Prostate gland (tissue), 2 donors: Measurements from ENCODE around the gene TMEM207. TPM values are rescaled to one million over a fixed set of nuclear protein-coding genes. Genes with fewer than 3 reads are reported as not detected.

Source experiments
- DNase-seq: peaks from one replicate; pipeline ENCODE4 v3.0.0-alpha.2; 2019; ENCODE audit warnings: low spot score
- H3K27ac ChIP-seq, 2 donors: fragments of 200-600 bp; sonication (generic); 2 replicates each; pipeline ENCODE4 v1.5.1; 2017 to 2019
- H3K27me3 ChIP-seq: fragments of 200-600 bp; sonication (generic); replicated peaks from 2 replicates; pipeline ENCODE4 v1.5.1; 2019; ENCODE audit not compliant: insufficient read depth
- H3K36me3 ChIP-seq, 2 donors: fragments of 200-600 bp; sonication (generic); 1 replicate in 1 of 2; 2 replicates in 1 of 2; pipeline versions ENCODE4 v1.5.1 to v1.8.1; 2017 to 2019
- H3K4me1 ChIP-seq: fragments of 200-600 bp; sonication (generic); replicated peaks from 2 replicates; pipeline ENCODE4 v1.5.1; 2019
- H3K4me3 ChIP-seq, 2 donors: fragments of 200-600 bp; sonication (generic); 2 replicates each; pipeline ENCODE4 v1.5.1; 2017 to 2019
- H3K9me3 ChIP-seq: fragments of 200-600 bp; sonication (generic); 2 replicates; pipeline ENCODE4 v1.5.1; 2017
- POLR2A ChIP-seq: fragments of 450-650 bp; IDR thresholded peaks from one replicate; pipeline ENCODE4 v1.6.1; 2016; ENCODE audit warnings: antibody characterized with exemption, mild to moderate bottlenecking
- POLR2AphosphoS5 ChIP-seq: sonication (generic); formaldehyde crosslinking; IDR thresholded peaks from one replicate; pipeline ENCODE4 v1.6.1; 2017; ENCODE audit warnings: antibody characterized with exemption
- WGBS: methylation state at CpG from one replicate; pipeline ENCODE4 v1.1.5; 2018; 5-methylcytosine and 5-hydroxymethylcytosine counted together
- intact Hi-C: fragments of 100-400 bp; cut with DNase I; formaldehyde crosslinking; loops from one replicate; pipeline ENCODE4 v1.14.2; 2022
- total RNA-seq, 2 donors: library from RNA; depleted of rRNA; stranded (reverse); fragments of >200 nt; gene quantifications; one replicate each; pipeline ENCODE4 v1.1.0, GENCODE V29; 2016
- TF ChIP-seq, protein P1 (sequence below), 4 experiments: fragments of 200-600 bp in 2 of 4; fragments of 450-650 bp in 2 of 4; sonication (generic) in 2 of 4; IDR thresholded peaks; 1 replicate in 3 of 4; 2 replicates in 1 of 4; pipeline ENCODE4 v1.5.1; 2016 to 2019; ENCODE audit warnings: antibody characterized with exemption in 4 of 4, mild to moderate bottlenecking in 2 of 4, moderate library complexity in 2 of 4

TMEM207 gene
- not detected for total RNA-seq

DNA sequence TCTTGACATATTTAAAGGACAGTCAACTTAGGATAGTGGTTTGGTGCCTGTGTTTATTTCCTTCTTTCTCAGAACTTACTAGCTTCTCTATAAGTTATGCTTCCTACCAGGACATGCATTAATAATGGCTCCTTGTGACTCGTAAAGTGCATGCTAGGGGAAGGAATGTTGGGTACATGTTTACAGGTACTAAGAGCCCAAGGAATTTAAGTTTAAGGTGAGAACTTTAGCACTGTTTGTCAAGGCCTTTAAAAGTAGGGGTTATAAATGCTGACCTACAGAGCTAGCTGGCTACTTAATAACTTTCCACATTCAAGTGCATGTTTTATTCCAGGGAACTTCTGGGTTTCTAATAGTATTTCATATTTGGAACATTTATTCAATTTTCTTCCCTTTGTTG lies at the start of gene TMEM207:
Gene TMEM207, minus strand, starts transcription at position 101 of the 400 bp plus-strand sequence. Its CDS starts 92 bp downstream, at position 9.
- Histone ChIP-seq H3K4me3 (no peak within 1 kb of the TSS), H3K36me3 (no peaks in the 10 kb centered on the region), H3K9me3 (no peaks in the 10 kb centered on the region), H3K27ac (no peak within 1 kb of the TSS), H3K4me1 (no peaks in the 10 kb centered on the region), H3K27me3 (no peaks in the 10 kb centered on the region)
- TF ChIP-seq POLR2A: no peak
- TF ChIP-seq POLR2AphosphoS5: no peak
- TF ChIP-seq, protein P1, sequence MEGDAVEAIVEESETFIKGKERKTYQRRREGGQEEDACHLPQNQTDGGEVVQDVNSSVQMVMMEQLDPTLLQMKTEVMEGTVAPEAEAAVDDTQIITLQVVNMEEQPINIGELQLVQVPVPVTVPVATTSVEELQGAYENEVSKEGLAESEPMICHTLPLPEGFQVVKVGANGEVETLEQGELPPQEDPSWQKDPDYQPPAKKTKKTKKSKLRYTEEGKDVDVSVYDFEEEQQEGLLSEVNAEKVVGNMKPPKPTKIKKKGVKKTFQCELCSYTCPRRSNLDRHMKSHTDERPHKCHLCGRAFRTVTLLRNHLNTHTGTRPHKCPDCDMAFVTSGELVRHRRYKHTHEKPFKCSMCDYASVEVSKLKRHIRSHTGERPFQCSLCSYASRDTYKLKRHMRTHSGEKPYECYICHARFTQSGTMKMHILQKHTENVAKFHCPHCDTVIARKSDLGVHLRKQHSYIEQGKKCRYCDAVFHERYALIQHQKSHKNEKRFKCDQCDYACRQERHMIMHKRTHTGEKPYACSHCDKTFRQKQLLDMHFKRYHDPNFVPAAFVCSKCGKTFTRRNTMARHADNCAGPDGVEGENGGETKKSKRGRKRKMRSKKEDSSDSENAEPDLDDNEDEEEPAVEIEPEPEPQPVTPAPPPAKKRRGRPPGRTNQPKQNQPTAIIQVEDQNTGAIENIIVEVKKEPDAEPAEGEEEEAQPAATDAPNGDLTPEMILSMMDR (IDR thresholded peaks at IDR 0.05): no peak
- DNase-seq: no peak
- intact Hi-C loops: no loop called here
- 83% methylated on average over 1 of the region's 1 CpG for WGBS

DNA sequence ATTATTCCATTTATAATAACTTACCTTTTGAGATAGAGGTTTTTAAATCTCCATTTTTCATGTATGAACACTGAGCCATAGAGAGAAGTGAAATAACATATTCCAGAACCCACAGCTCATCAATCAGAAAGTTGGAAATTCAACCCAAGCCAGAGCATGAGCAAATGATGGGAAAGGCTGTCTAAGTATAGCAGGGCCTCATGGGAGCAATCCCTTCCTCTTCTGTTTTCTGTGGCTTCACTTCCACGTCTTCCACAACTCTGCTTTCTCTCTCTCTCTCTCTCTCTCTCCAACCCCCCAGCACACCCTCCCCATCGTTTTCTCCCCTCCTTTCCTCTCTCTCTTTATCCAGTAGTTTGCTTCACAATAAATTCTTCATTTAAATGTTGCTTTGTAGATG lies 49.4 kb upstream of the TMEM207 start:
- DNase-seq: no peak
- Histone ChIP-seq H3K4me3 (no peak overlapping the region), H3K27me3 (no peaks in the 10 kb centered on the region), H3K9me3 (no peaks in the 10 kb centered on the region), H3K27ac (no peak overlapping the region), H3K4me1 (no peaks in the 10 kb centered on the region), H3K36me3 (no peaks in the 10 kb centered on the region)
- 49% methylated on average over 2 of the region's 2 CpGs for WGBS
- intact Hi-C loops: no loop called here
- TF ChIP-seq POLR2A (no peak), POLR2AphosphoS5 (no peak)
- TF ChIP-seq, protein P1 (IDR thresholded peaks at IDR 0.05): no peak

DNA sequence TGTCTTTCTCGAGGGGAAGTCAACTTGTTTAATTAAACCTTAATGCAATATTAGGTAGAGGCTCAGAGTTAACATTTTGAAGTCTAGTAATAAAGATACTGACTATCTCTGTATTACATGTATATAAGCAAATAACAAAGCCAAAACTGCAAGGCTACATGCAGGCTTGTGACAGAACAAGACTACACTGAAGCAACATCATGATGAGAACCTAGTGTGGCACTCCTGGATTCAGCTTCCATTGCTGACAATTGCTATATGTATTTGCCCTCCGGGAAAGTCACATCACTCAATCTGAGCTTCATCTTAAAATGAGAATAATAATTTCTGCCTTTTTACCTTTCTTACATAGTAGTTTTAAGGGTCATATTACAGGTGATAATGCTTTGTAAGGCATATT lies 48.6 kb upstream of the TMEM207 start:
- H3K27me3 ChIP-seq: no peaks in the 10 kb centered on the region
- 75% methylated on average over 2 of the region's 2 CpGs for WGBS
- intact Hi-C loops: no loop called here
- no peaks in the 10 kb centered on the region for H3K9me3 ChIP-seq
- H3K36me3 ChIP-seq: no peaks in the 10 kb centered on the region
- no peak overlapping the region for H3K27ac ChIP-seq
- TF ChIP-seq, protein P1 (IDR thresholded peaks at IDR 0.05): no peak
- TF ChIP-seq POLR2AphosphoS5 (no peak), POLR2A (no peak)
- no peak for DNase-seq
- no peaks in the 10 kb centered on the region for H3K4me1 ChIP-seq
- H3K4me3 ChIP-seq: no peak overlapping the region

DNA sequence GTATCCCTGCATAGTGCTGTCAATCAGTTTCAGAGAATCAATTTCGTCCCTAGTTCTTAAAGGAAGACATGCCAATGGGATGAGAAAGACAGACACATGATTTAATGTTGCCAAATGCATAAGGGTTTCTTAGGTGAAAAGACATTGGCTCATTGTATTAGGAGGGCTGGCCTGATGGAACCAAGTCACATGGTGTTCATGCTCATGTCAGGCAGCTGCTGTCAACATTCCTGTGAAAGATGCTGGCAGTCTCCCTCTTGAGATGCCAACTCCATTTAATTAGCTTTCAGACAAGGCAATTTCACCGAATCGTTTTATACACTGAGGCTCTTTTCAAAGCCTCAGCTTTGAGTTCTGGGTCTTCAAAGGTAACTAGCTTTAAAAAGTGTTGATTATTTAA lies 48.1 kb upstream of the TMEM207 start:
- no peak for DNase-seq
- intact Hi-C loops: no loop called here
- TF ChIP-seq POLR2A (no peak), POLR2AphosphoS5 (no peak)
- TF ChIP-seq, protein P1 (IDR thresholded peaks at IDR 0.05): no peak
- Histone ChIP-seq H3K27ac (no peak overlapping the region), H3K4me3 (no peak overlapping the region), H3K36me3 (no peaks in the 10 kb centered on the region), H3K27me3 (no peaks in the 10 kb centered on the region), H3K4me1 (no peaks in the 10 kb centered on the region), H3K9me3 (no peaks in the 10 kb centered on the region)
- 74% methylated on average over 3 of the region's 3 CpGs for WGBS

DNA sequence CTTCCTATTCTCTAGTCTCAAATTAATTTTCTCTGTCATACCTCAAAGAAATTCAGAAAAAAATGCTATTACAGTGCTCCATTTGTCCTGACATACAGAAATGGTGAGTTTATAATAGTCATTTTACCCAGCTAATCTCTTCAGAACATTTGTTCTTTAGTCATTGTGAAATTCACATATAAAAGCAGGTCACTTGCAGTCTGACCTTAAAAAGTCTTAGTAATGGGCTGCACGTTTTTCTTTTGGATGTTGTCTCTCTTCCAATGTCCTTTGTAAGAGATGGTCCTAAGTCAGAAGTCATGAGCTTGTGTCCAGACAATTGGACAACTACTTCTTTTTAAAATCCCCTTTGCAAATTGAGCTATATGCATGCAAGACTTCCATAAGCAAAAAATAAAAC lies 47.2 kb upstream of the TMEM207 start:
- 20% methylated on average over 1 of the region's 1 CpG for WGBS
- H3K27me3 ChIP-seq: no peaks in the 10 kb centered on the region
- TF ChIP-seq POLR2AphosphoS5 (no peak), POLR2A (no peak)
- TF ChIP-seq, protein P1 (IDR thresholded peaks at IDR 0.05): no peak
- no peak for DNase-seq
- H3K27ac ChIP-seq: no peak overlapping the region
- no peaks in the 10 kb centered on the region for H3K4me1 ChIP-seq
- intact Hi-C loops: no loop called here
- no peaks in the 10 kb centered on the region for H3K36me3 ChIP-seq
- H3K4me3 ChIP-seq: no peak overlapping the region
- H3K9me3 ChIP-seq: no peaks in the 10 kb centered on the region
